CD14-positive monocyte (primary cell): Measurements from ENCODE around the gene BAG5. TPM values are rescaled to one million over a fixed set of nuclear protein-coding genes. Genes with fewer than 3 reads are reported as not detected.

Experiments used
- DNase-seq, 3 donors: peaks; one replicate each; pipeline ENCODE4 v3.0.0-alpha.2; 2011 to 2022
- H2AFZ ChIP-seq: 2 replicates; pipeline ENCODE4 v1.6.0; 2012; ENCODE audit warnings: mild to moderate bottlenecking, low read depth, low read length, inconsistent platforms; ENCODE audit not compliant: insufficient read depth, poor library complexity, severe bottlenecking
- H3K27ac ChIP-seq, 2 donors: 1 replicate in 1 of 2; 2 replicates in 1 of 2; pipeline ENCODE4 v1.5.1; 2012 to 2013; ENCODE audit warnings: low read length in 2 of 2, control low read depth in 1 of 2, inconsistent platforms in 1 of 2, low read depth in 1 of 2, mild to moderate bottlenecking in 1 of 2
- H3K27me3 ChIP-seq, 2 donors: one replicate each; pipeline versions ENCODE4 v1.6.0 to v1.6.1; 2011 to 2013; ENCODE audit warnings: low read length in 2 of 2; ENCODE audit not compliant: control insufficient read depth in 2 of 2, insufficient read depth in 2 of 2
- H3K36me3 ChIP-seq, 2 donors: replicated peaks in 1 of 2; 1 replicate in 1 of 2; 2 replicates in 1 of 2; pipeline versions ENCODE4 v1.5.1 to v1.6.1; 2012 to 2013; ENCODE audit warnings: low read length in 2 of 2, control low read depth in 1 of 2, inconsistent platforms in 1 of 2, mild to moderate bottlenecking in 1 of 2; ENCODE audit not compliant: insufficient read depth in 2 of 2, control insufficient read depth in 1 of 2
- H3K4me1 ChIP-seq, 2 donors: 1 replicate in 1 of 2; 2 replicates in 1 of 2; pipeline versions ENCODE4 v1.5.1 to v1.6.1; 2012 to 2013; ENCODE audit warnings: low read length in 2 of 2, control low read depth in 1 of 2, inconsistent platforms in 1 of 2, mild to moderate bottlenecking in 1 of 2, moderate library complexity in 1 of 2; ENCODE audit not compliant: insufficient read depth in 2 of 2, control insufficient read depth in 1 of 2
- H3K4me2 ChIP-seq: replicated peaks from 2 replicates; pipeline ENCODE3; 2012; ENCODE audit warnings: low read length, moderate library complexity, mild to moderate bottlenecking; ENCODE audit not compliant: poor library complexity, severe bottlenecking; ENCODE audit errors: extremely low read depth
- H3K4me3 ChIP-seq, 3 experiments: fragments of 200-600 bp in 1 of 3; sonication (generic) in 1 of 3; replicated peaks in 1 of 3; 1 replicate in 2 of 3; 2 replicates in 1 of 3; pipeline ENCODE4 v1.5.1; 2011 to 2013; ENCODE audit warnings: low read length in 3 of 3, mild to moderate bottlenecking in 3 of 3, control low read depth in 2 of 3, low read depth in 2 of 3, inconsistent platforms in 1 of 3, moderate library complexity in 1 of 3
- H3K79me2 ChIP-seq: 2 replicates; pipeline ENCODE4 v1.6.0; 2012; ENCODE audit warnings: mild to moderate bottlenecking, control low read depth, inconsistent platforms, low read length, moderate library complexity; ENCODE audit not compliant: insufficient read depth
- H3K9ac ChIP-seq: 2 replicates; pipeline ENCODE4 v1.6.0; 2017; ENCODE audit warnings: low read length, mild to moderate bottlenecking; ENCODE audit not compliant: insufficient read depth, poor library complexity, severe bottlenecking
- H3K9me3 ChIP-seq, 2 donors: replicated peaks in 1 of 2; 1 replicate in 1 of 2; 2 replicates in 1 of 2; pipeline versions ENCODE4 v1.5.1 to v1.6.1; 2012 to 2013; ENCODE audit warnings: low read length in 2 of 2, control low read depth in 1 of 2; ENCODE audit not compliant: control insufficient read depth in 1 of 2, insufficient read depth in 1 of 2
- H4K20me1 ChIP-seq: 2 replicates; pipeline ENCODE4 v1.6.0; 2012; ENCODE audit warnings: mild to moderate bottlenecking, low read length, control low read depth, moderate library complexity; ENCODE audit not compliant: insufficient read depth
- H3K27ac Mint-ChIP-seq, 7 donors: one replicate each; pipeline ENCODE4 v1.8.0; 2020; ENCODE audit warnings: mild to moderate bottlenecking in 7 of 7, mixed read lengths in 7 of 7, moderate library complexity in 6 of 7, inconsistent platforms in 2 of 7
- H3K27me3 Mint-ChIP-seq, 3 donors: one replicate each; pipeline ENCODE4 v1.8.0; 2021 to 2022; ENCODE audit warnings: low read depth in 3 of 3, mild to moderate bottlenecking in 3 of 3, mixed read lengths in 3 of 3, moderate library complexity in 3 of 3, inconsistent platforms in 1 of 3
- H3K36me3 Mint-ChIP-seq, 2 donors: one replicate each; pipeline ENCODE4 v1.8.0; 2020; ENCODE audit warnings: mixed read lengths in 2 of 2, inconsistent platforms in 1 of 2, mild to moderate bottlenecking in 1 of 2
- H3K4me1 Mint-ChIP-seq: one replicate; pipeline ENCODE4 v1.8.0; 2020; ENCODE audit warnings: mild to moderate bottlenecking, mixed read lengths
- H3K4me3 Mint-ChIP-seq, 2 donors: one replicate each; pipeline ENCODE4 v1.8.0; 2020; ENCODE audit warnings: mild to moderate bottlenecking in 2 of 2, mixed read lengths in 2 of 2, moderate library complexity in 1 of 2
- H3K9me3 Mint-ChIP-seq, 7 donors: one replicate each; pipeline ENCODE4 v1.8.0; 2020 to 2022; ENCODE audit warnings: mixed read lengths in 7 of 7, mild to moderate bottlenecking in 6 of 7, moderate library complexity in 6 of 7, inconsistent platforms in 2 of 7
- WGBS: methylation state at CpG from one replicate; pipeline ENCODE4 v1.1.5; 2013; ENCODE audit warnings: missing lambda C conversion rate; ENCODE audit not compliant: insufficient coverage; 5-methylcytosine and 5-hydroxymethylcytosine counted together
- intact Hi-C, 2 donors: fragments of 100-400 bp; cut with micrococcal nuclease; formaldehyde crosslinking; loops; one replicate each; pipeline versions ENCODE4 v1.15.0 to v1.15.1; 2023
- polyA plus RNA-seq, 3 donors: library from polyadenylated mRNA; depleted of rRNA in 1 of 3; unstranded in 2 of 3; stranded (reverse) in 1 of 3; fragments of 300-500 nt in 2 of 3; fragments of >200 nt in 1 of 3; fragmentation: Illumina TruSeq in 2 of 3; gene quantifications; 1 replicate in 2 of 3; 2 replicates in 1 of 3; pipeline ENCODE4 v1.2.3, GENCODE V29; 2012 to 2021
- TF ChIP-seq, protein P1 (sequence below): fragments of 200-600 bp; IDR thresholded peaks from one replicate; pipeline ENCODE4 v1.8.0; 2022; ENCODE audit warnings: antibody characterized with exemption, mild to moderate bottlenecking

BAG5 gene
- polyA plus RNA-seq, 3 donors: 4.7 to 33.1 (median 30.1) TPM

DNA sequence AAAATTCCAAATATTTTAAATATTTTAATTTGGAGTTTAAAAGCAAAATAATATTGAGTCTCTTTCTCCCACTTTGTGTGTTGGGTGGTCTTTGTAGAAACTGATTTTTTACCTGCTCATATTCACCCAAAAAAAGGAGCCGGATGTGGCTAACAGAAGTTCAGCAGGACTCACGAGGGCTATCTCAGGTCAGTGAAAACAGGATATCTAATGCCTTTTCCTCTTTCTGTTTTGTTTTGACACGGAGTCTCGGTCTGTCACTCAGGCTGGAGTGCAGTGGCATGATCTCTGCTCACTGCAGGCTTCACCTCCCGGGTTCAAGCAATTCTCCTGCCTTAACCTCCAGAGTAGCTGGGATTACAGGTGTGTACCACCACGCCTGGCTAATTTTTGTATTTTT lies 31.1 kb upstream of the BAG5 start:
- 47% methylated on average over 2 of the region's 6 CpGs for WGBS
- peaks cover 12% of the 10 kb centered on the region for H3K4me1 Mint-ChIP-seq
- H3K4me3 ChIP-seq: no peak overlapping the region

DNA sequence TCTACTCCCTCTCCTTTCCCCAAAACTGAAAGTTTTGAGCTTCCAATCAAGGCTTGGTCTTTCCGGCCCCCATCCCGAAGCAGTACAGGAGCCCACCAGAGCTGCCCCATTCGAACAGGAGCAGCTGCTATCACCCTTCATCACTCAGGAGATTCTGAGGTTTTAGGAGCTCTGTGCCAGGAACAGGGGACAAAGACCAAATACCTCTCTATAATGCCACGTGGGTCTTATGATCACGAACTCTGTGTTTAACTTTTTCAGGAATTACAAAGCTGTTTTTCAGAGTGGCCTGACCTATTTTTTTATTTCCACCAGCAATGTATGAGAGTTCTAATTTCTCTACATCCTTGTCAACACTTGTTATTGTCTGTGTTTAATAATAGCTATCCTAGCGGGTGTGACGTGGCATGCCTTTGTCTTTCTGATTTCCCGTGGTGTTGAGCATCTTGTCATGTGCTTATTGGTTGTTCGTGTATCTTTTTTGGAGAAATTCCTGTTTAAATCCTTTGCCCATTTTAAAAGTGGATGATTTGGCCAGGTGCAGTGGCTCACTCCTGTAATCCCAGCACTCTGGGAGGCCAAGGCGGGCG lies 22.0 kb upstream of the BAG5 start:
- no peak for DNase-seq
- TF ChIP-seq, protein P1, sequence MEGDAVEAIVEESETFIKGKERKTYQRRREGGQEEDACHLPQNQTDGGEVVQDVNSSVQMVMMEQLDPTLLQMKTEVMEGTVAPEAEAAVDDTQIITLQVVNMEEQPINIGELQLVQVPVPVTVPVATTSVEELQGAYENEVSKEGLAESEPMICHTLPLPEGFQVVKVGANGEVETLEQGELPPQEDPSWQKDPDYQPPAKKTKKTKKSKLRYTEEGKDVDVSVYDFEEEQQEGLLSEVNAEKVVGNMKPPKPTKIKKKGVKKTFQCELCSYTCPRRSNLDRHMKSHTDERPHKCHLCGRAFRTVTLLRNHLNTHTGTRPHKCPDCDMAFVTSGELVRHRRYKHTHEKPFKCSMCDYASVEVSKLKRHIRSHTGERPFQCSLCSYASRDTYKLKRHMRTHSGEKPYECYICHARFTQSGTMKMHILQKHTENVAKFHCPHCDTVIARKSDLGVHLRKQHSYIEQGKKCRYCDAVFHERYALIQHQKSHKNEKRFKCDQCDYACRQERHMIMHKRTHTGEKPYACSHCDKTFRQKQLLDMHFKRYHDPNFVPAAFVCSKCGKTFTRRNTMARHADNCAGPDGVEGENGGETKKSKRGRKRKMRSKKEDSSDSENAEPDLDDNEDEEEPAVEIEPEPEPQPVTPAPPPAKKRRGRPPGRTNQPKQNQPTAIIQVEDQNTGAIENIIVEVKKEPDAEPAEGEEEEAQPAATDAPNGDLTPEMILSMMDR: no peak
- whole genome bisulfite sequencing: 100% methylated on average over 7 of the region's 11 CpGs
- H3K79me2 ChIP-seq: no peaks in the 10 kb centered on the region
- H3K4me3 Mint-ChIP-seq: no peak overlapping the region
- intact Hi-C loops: no loop called here
- peaks cover 10% of the 10 kb centered on the region for H4K20me1 ChIP-seq
- no peaks in the 10 kb centered on the region for H3K27me3 ChIP-seq
- no peak overlapping the region for H3K4me3 ChIP-seq
- H2AFZ ChIP-seq: no peak overlapping the region
- no peak overlapping the region for H3K4me2 ChIP-seq
- H3K27ac Mint-ChIP-seq: no peak overlapping the region
- no peaks in the 10 kb centered on the region for H3K9me3 Mint-ChIP-seq
- peaks cover 31 to 57% of the 10 kb centered on the region in 2 donors for H3K36me3 Mint-ChIP-seq
- no peaks in the 10 kb centered on the region for H3K27me3 Mint-ChIP-seq
- no peaks in the 10 kb centered on the region for H3K4me1 Mint-ChIP-seq
- H3K27ac ChIP-seq: no peak overlapping the region
- H3K9ac ChIP-seq: no peak overlapping the region
- H3K36me3 ChIP-seq: peaks cover 16 to 33% of the 10 kb centered on the region in 2 donors
- H3K4me1 ChIP-seq: no peaks in the 10 kb centered on the region
- H3K9me3 ChIP-seq: no peaks in the 10 kb centered on the region

More for the DNA sequence above, 31.1 kb upstream of the BAG5 start:
- Histone ChIP-seq H3K9me3 (no peaks in the 10 kb centered on the region), H3K27ac (no peak overlapping the region), H3K36me3 (peaks cover 15 to 23% of the 10 kb centered on the region in 2 donors), H3K79me2 (no peaks in the 10 kb centered on the region), H4K20me1 (no peaks in the 10 kb centered on the region), H3K27me3 (no peaks in the 10 kb centered on the region), H2AFZ (no peak overlapping the region), H3K4me2 (no peak overlapping the region), H3K4me1 (peaks cover 5 to 8% of the 10 kb centered on the region in 2 donors), H3K9ac (no peak overlapping the region)
- intact Hi-C loops: no loop called here
- no peaks in the 10 kb centered on the region for H3K9me3 Mint-ChIP-seq
- H3K4me3 Mint-ChIP-seq: no peak overlapping the region
- H3K36me3 Mint-ChIP-seq: peaks cover 25 to 29% of the 10 kb centered on the region in 2 donors
- DNase-seq: no peak
- TF ChIP-seq, protein P1: no peak
- H3K27me3 Mint-ChIP-seq: peaks cover 0 to 2% (median 2%) of the 10 kb centered on the region in 3 donors
- no peak overlapping the region for H3K27ac Mint-ChIP-seq
